HL-60 (cell line): ENCODE data around the gene ERICH6.

ENCODE experiments used
- DNase-seq, 2 experiments: peaks; one replicate each; pipeline ENCODE4 v3.0.0-alpha.2; 2010 to 2020; ENCODE audit warnings: low read depth in 1 of 2, low spot score in 1 of 2
- H3K27ac ChIP-seq: fragments of 250-450 bp; sonication (Bioruptor Pico); replicated peaks from 2 replicates; pipeline ENCODE4 v1.5.1; 2020; ENCODE audit warnings: mild to moderate bottlenecking, moderate library complexity
- H3K27me3 ChIP-seq: fragments of 250-450 bp; sonication (Bioruptor Pico); 2 replicates; pipeline ENCODE4 v1.5.1; 2021; ENCODE audit warnings: mild to moderate bottlenecking, moderate library complexity; ENCODE audit not compliant: insufficient read depth, poor library complexity, severe bottlenecking
- H3K4me3 ChIP-seq: replicated peaks from 2 replicates; pipeline ENCODE4 v1.5.1; 2011; ENCODE audit warnings: mild to moderate bottlenecking, control low read depth, low read length; ENCODE audit not compliant: insufficient read depth
- CTCF ChIP-seq: IDR thresholded peaks from one replicate; pipeline ENCODE4 v1.5.1; 2011; ENCODE audit warnings: low read length, control low read depth, inconsistent platforms; ENCODE audit not compliant: insufficient read depth
- GABPA ChIP-seq: IDR thresholded peaks from 2 replicates; pipeline ENCODE4 v1.6.1; 2012; ENCODE audit warnings: low read depth
- POLR2AphosphoS5 ChIP-seq: IDR thresholded peaks from 2 replicates; pipeline ENCODE4 v1.6.1; 2012; ENCODE audit warnings: low read depth
- REST ChIP-seq: IDR thresholded peaks from 2 replicates; pipeline ENCODE4 v1.6.1; 2012; ENCODE audit warnings: low read depth; ENCODE audit not compliant: insufficient replicate concordance
- SPI1 ChIP-seq: IDR thresholded peaks from 2 replicates; pipeline ENCODE4 v1.6.1; 2012; ENCODE audit warnings: low read depth, mild to moderate bottlenecking, borderline replicate concordance

The ERICH6 gene

GRCh38 chr3:150740733-150741496 is 37.2 kb upstream of the ERICH6 start:
- TF ChIP-seq CTCF (no peak), GABPA (no peak), POLR2AphosphoS5 (no peak), SPI1 (no peak), REST (no peak)
- no peak overlapping the region for H3K27ac ChIP-seq
- no peak overlapping the region for H3K4me3 ChIP-seq
- DNase-seq, result no peak
- H3K27me3 ChIP-seq, result no peaks in the 10 kb centered on the region

- Histone ChIP-seq H3K27ac (peak overlapping the region; percentile 9; the same call in 1 of the 2 replicates), H3K27me3 (no peaks in the 10 kb centered on the region), H3K4me3 (no peak overlapping the region)
- TF ChIP-seq REST (no peak), CTCF (no peak), SPI1 (no peak), GABPA (no peak), POLR2AphosphoS5 (peak; percentile 23; the same call in 1 of the 2 replicates)
- DNase-seq, result no peak
Measured at GRCh38 chr3:150739877-150740645, 36.3 kb upstream of the ERICH6 start.

GRCh38 chr3:150739200-150739863 is 35.6 kb upstream of the ERICH6 start:
- Histone ChIP-seq H3K4me3 (no peak overlapping the region), H3K27me3 (no peaks in the 10 kb centered on the region), H3K27ac (peak overlapping the region; percentile 61)
- TF ChIP-seq GABPA (no peak), POLR2AphosphoS5 (no peak), SPI1 (0 out of 2 replicates have a peak, but pooled peaks have one; percentile 10)
- no peak for DNase-seq

- H3K27ac ChIP-seq, result peak overlapping the region; percentile 61
Measured at GRCh38 chr3:150738688-150739087, 35.0 kb upstream of the ERICH6 start.

More at GRCh38 chr3:150738688-150739087, 35.0 kb upstream of the ERICH6 start:
- TF ChIP-seq POLR2AphosphoS5 (no peak), GABPA (no peak), CTCF (no peak), REST (no peak), SPI1 (no peak)
- no peak overlapping the region for H3K4me3 ChIP-seq
- no peaks in the 10 kb centered on the region for H3K27me3 ChIP-seq
- DNase-seq, result no peak
